ENCODE results near the gene DNPH1. TPM values are rescaled to one million over a fixed set of nuclear protein-coding genes. Genes with fewer than 3 reads are reported as not detected.

Gene DNPH1
- total RNA-seq, 4 donors from 2014 or later, result 42.3 to 87.6 (median 69.2) TPM

- no peak for DNase-seq
- in situ Hi-C loops (cut with MboI; ENCODE audit: low sequenced_read_pairs in 4 of 4), result no loop called here
- intact Hi-C loops (cut with DNase I; ENCODE audit: low total_unique reads), result no loop called here
Measured at GRCh38 chr6:43215066-43215465, 14.2 kb downstream of the DNPH1 start.

GRCh38 chr6:43213431-43213830 lies 15.8 kb downstream of the DNPH1 start:
- in situ Hi-C loops (cut with MboI; ENCODE audit: low sequenced_read_pairs in 4 of 4), result no loop called here
- H3K9me3 ChIP-seq, result no peaks in the 10 kb centered on the region

More at GRCh38 chr6:43215066-43215465, 14.2 kb downstream of the DNPH1 start:
- Histone ChIP-seq H3K27me3 (no peaks in the 10 kb centered on the region), H3K36me3 (peaks cover 0 to 47% of the 10 kb centered on the region in 2 donors), H3K9me3 (no peaks in the 10 kb centered on the region), H3K27ac (no peak overlapping the region), H3K4me1 (no peaks in the 10 kb centered on the region), H3K4me3 (no peak overlapping the region)
- TF ChIP-seq POLR2A (IDR thresholded peaks at IDR 0.05), result no peak
- TF ChIP-seq, protein P1, sequence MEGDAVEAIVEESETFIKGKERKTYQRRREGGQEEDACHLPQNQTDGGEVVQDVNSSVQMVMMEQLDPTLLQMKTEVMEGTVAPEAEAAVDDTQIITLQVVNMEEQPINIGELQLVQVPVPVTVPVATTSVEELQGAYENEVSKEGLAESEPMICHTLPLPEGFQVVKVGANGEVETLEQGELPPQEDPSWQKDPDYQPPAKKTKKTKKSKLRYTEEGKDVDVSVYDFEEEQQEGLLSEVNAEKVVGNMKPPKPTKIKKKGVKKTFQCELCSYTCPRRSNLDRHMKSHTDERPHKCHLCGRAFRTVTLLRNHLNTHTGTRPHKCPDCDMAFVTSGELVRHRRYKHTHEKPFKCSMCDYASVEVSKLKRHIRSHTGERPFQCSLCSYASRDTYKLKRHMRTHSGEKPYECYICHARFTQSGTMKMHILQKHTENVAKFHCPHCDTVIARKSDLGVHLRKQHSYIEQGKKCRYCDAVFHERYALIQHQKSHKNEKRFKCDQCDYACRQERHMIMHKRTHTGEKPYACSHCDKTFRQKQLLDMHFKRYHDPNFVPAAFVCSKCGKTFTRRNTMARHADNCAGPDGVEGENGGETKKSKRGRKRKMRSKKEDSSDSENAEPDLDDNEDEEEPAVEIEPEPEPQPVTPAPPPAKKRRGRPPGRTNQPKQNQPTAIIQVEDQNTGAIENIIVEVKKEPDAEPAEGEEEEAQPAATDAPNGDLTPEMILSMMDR (IDR thresholded peaks at IDR 0.05 in 4 of 5, conservative IDR thresholded peaks at IDR 0.05 in 1 of 5), result no peak
- ATAC-seq, result no peak

DNA sequence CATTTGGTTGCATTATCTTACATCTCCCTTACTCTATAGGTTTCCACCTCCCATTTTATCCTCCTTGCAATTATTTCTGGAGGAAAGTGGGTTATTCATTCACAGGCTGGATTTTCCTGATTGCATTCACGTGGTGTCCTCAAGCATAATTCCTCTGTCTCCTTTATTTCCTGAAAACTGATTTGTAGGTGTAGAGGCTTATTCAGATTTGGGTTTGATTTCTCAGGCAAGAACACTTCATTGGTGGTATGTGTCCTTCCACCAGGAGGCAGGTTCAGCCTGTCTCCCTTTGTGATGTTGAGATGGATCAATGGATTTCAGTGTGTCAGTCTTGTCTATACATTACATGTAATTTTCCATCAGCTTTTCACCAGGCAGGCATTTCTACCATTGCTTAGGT lies 17.3 kb downstream of the DNPH1 start:
- ATAC-seq (no peak), DNase-seq (no peak)
- peaks cover 0 to 33% of the 10 kb centered on the region in 2 donors for H3K36me3 ChIP-seq
- H3K4me3 ChIP-seq, result no peak overlapping the region
- H3K4me1 ChIP-seq, result no peaks in the 10 kb centered on the region
- intact Hi-C loops (cut with DNase I; ENCODE audit: low total_unique reads) (no loop called here), in situ Hi-C loops (cut with MboI; ENCODE audit: low sequenced_read_pairs in 4 of 4) (no loop called here)
- no peaks in the 10 kb centered on the region for H3K27me3 ChIP-seq
- no peaks in the 10 kb centered on the region for H3K9me3 ChIP-seq
- TF ChIP-seq POLR2A (IDR thresholded peaks at IDR 0.05), result no peak
- TF ChIP-seq, protein P1 (IDR thresholded peaks at IDR 0.05 in 4 of 5, conservative IDR thresholded peaks at IDR 0.05 in 1 of 5), result no peak
- H3K27ac ChIP-seq, result no peak overlapping the region

More at GRCh38 chr6:43213431-43213830, 15.8 kb downstream of the DNPH1 start:
- H3K27me3 ChIP-seq, result no peaks in the 10 kb centered on the region
- intact Hi-C loops (cut with DNase I; ENCODE audit: low total_unique reads), result no loop called here
- TF ChIP-seq POLR2A (IDR thresholded peaks at IDR 0.05), result no peak
- TF ChIP-seq, protein P1 (IDR thresholded peaks at IDR 0.05 in 4 of 5, conservative IDR thresholded peaks at IDR 0.05 in 1 of 5), result no peak
- H3K27ac ChIP-seq, result no peak overlapping the region
- peaks cover 0 to 43% of the 10 kb centered on the region in 2 donors for H3K36me3 ChIP-seq
- H3K4me1 ChIP-seq, result no peaks in the 10 kb centered on the region
- H3K4me3 ChIP-seq, result no peak overlapping the region
- no peak for ATAC-seq
- DNase-seq, result no peak

GRCh38 chr6:43207286-43207685 lies 22.0 kb downstream of the DNPH1 start:
- no peak overlapping the region for H3K4me3 ChIP-seq
- no peak overlapping the region for H3K27ac ChIP-seq
- peaks cover 0 to 21% of the 10 kb centered on the region in 2 donors for H3K36me3 ChIP-seq
- no peaks in the 10 kb centered on the region for H3K9me3 ChIP-seq
- ATAC-seq (no peak), DNase-seq (no peak)
- H3K4me1 ChIP-seq, result no peaks in the 10 kb centered on the region
- intact Hi-C loops (cut with DNase I; ENCODE audit: low total_unique reads), result no loop called here
- TF ChIP-seq POLR2A (IDR thresholded peaks at IDR 0.05), result no peak
- TF ChIP-seq, protein P1 (IDR thresholded peaks at IDR 0.05 in 4 of 5, conservative IDR thresholded peaks at IDR 0.05 in 1 of 5), result no peak
- in situ Hi-C loops (cut with MboI; ENCODE audit: low sequenced_read_pairs in 4 of 4), result no loop called here
- no peaks in the 10 kb centered on the region for H3K27me3 ChIP-seq

- TF ChIP-seq, protein P1 (IDR thresholded peaks at IDR 0.05 in 4 of 5, conservative IDR thresholded peaks at IDR 0.05 in 1 of 5), result no peak
- TF ChIP-seq POLR2A (IDR thresholded peaks at IDR 0.05), result no peak
- in situ Hi-C loops (cut with MboI; ENCODE audit: low sequenced_read_pairs in 4 of 4), result no loop called here
- H3K9me3 ChIP-seq, result no peaks in the 10 kb centered on the region
- no peaks in the 10 kb centered on the region for H3K27me3 ChIP-seq
- intact Hi-C loops (cut with DNase I; ENCODE audit: low total_unique reads), result no loop called here
- no peaks in the 10 kb centered on the region for H3K4me1 ChIP-seq
- ATAC-seq (no peak), DNase-seq (no peak)
- H3K4me3 ChIP-seq, result no peak overlapping the region
- peaks cover 0 to 24% of the 10 kb centered on the region in 2 donors for H3K36me3 ChIP-seq
- H3K27ac ChIP-seq, result no peak overlapping the region
Measured at GRCh38 chr6:43205849-43206248, 23.4 kb downstream of the DNPH1 start.
